Ovary (tissue), 10 donors: ENCODE results near the gene C16orf95. TPM values are rescaled to one million over a fixed set of nuclear protein-coding genes. Genes with fewer than 3 reads are reported as not detected.
A peak's percentile ranks its signal among the peaks of the same experiment; 100 is the strongest.

Source experiments
- DNase-seq, 5 donors: peaks; one replicate each; pipeline ENCODE4 v3.0.0-alpha.2; 2019 to 2020
- H3K27ac ChIP-seq, 2 donors: fragments of 200-600 bp; one replicate each; pipeline versions ENCODE4 v1.5.1 to v1.8.0; 2019 to 2022
- H3K27me3 ChIP-seq: fragments of 200-600 bp; one replicate; pipeline ENCODE4 v1.8.0; 2022
- H3K36me3 ChIP-seq: fragments of 200-600 bp; sonication (generic); one replicate; pipeline ENCODE4 v1.5.1; 2019
- H3K4me1 ChIP-seq: one replicate; pipeline ENCODE4 v1.8.1; 2013; ENCODE audit warnings: mild to moderate bottlenecking, moderate library complexity; ENCODE audit not compliant: insufficient read depth
- H3K4me3 ChIP-seq: fragments of 200-600 bp; sonication (generic); one replicate; pipeline ENCODE4 v1.5.1; 2017
- H3K9me3 ChIP-seq, 2 donors: fragments of 200-600 bp in 1 of 2; sonication (generic) in 1 of 2; one replicate each; pipeline versions ENCODE4 v1.5.1 to v1.8.1; 2013 to 2019; ENCODE audit warnings: mild to moderate bottlenecking in 1 of 2, moderate library complexity in 1 of 2
- EP300 ChIP-seq: sonication (generic); formaldehyde crosslinking; IDR thresholded peaks from one replicate; pipeline ENCODE4 v1.6.1; 2017; ENCODE audit warnings: antibody characterized with exemption
- POLR2A ChIP-seq: fragments of 450-650 bp; IDR thresholded peaks from one replicate; pipeline ENCODE4 v1.6.1; 2017; ENCODE audit warnings: antibody characterized with exemption, mild to moderate bottlenecking, moderate library complexity
- WGBS, 3 donors: extraction: QIAGEN DNeasy Blood & Tissue Kit in 1 of 3; methylation state at CpG; one replicate each; pipeline versions ENCODE4 v1.1.5 to v1.1.7; 2013 to 2017; 5-methylcytosine and 5-hydroxymethylcytosine counted together
- intact Hi-C, 4 donors: fragments of 100-400 bp; cut with DNase I; formaldehyde crosslinking; loops; one replicate each; pipeline versions ENCODE4 v1.11.0 to v1.15.1; 2022 to 2023
- long read RNA-seq, 3 donors: library from polyadenylated mRNA in 2 of 3; unstranded in 2 of 3; transcript quantifications; one replicate each; pipeline ENCODE4 v2.0.0 and lab custom pipeline, GENCODE V29; 2021 to 2026
- polyA plus RNA-seq, 2 donors: library from polyadenylated mRNA; stranded (reverse); fragments of 200-250 nt in 1 of 2; fragments of 350-450 nt in 1 of 2; fragmentation: Illumina TruSeq in 1 of 2; extraction: RNeasy Lipid Tissue Mini Kit (QIAGEN cat#74804) in 1 of 2; gene quantifications; one replicate each; pipeline ENCODE4 v1.2.3, GENCODE V29; 2013 to 2014
- total RNA-seq, 7 donors: library from RNA; depleted of rRNA in 2 of 7; stranded (reverse); fragments of >200 nt in 2 of 7; fragmentation: NEBNext Ultra II Directional in 3 of 7; extraction: Animal tissue kit (Norgen Biotek cat#: 25700) in 3 of 7; gene quantifications; one replicate each; pipeline versions ENCODE4 v1.1.0 to v1.2.4, GENCODE V29; 2016 to 2023
- TF ChIP-seq, protein P1 (sequence below), 3 donors: fragments of 450-650 bp in 2 of 3; fragments of 200-600 bp in 1 of 3; IDR thresholded peaks; one replicate each; pipeline versions ENCODE4 v1.5.1 to v1.8.0; 2016 to 2022; ENCODE audit warnings: antibody characterized with exemption in 3 of 3, mild to moderate bottlenecking in 1 of 3
- donor health status: DM: no; HTN: no; CAD: no; lungs with moderate emphysema.
- donor health status: DM: no; HTN: no; CAD: no.
- donor health status: Bipolar disorder and iron deficiency.
- donor health status: DM: yes; HTN: yes; CAD: no.
- donor health status: DM: no; HTN: no; CAD: no.
- donor health status: DM: yes; HTN: yes; CAD: no.

The C16orf95 gene
- 1 to 10 TPM; 1.0 to 6.1 (median 2.8) TPM for total RNA-seq
- 1 to 10 TPM; 1.6 to 2.7 TPM for polyA plus RNA-seq
- long read RNA-seq, donor 1, partial matches to known transcripts, result 0 of 3 reads
- long read RNA-seq, donor 1, other reads (novel, unspliced or antisense), result 2 of 3 reads
- long read RNA-seq, donor 2, transcript C16orf95-206 (5 exons, 974 nt), result major isoform, 8 of 16 reads
- long read RNA-seq, donor 2, transcript C16orf95-201 (5 exons, 953 nt), result minor isoform, 7 of 16 reads
- long read RNA-seq, donor 2, partial matches to known transcripts, result 0 of 16 reads
- long read RNA-seq, donor 2, other reads (novel, unspliced or antisense), result 0 of 16 reads
- long read RNA-seq, donor 3, result 0 reads

DNA sequence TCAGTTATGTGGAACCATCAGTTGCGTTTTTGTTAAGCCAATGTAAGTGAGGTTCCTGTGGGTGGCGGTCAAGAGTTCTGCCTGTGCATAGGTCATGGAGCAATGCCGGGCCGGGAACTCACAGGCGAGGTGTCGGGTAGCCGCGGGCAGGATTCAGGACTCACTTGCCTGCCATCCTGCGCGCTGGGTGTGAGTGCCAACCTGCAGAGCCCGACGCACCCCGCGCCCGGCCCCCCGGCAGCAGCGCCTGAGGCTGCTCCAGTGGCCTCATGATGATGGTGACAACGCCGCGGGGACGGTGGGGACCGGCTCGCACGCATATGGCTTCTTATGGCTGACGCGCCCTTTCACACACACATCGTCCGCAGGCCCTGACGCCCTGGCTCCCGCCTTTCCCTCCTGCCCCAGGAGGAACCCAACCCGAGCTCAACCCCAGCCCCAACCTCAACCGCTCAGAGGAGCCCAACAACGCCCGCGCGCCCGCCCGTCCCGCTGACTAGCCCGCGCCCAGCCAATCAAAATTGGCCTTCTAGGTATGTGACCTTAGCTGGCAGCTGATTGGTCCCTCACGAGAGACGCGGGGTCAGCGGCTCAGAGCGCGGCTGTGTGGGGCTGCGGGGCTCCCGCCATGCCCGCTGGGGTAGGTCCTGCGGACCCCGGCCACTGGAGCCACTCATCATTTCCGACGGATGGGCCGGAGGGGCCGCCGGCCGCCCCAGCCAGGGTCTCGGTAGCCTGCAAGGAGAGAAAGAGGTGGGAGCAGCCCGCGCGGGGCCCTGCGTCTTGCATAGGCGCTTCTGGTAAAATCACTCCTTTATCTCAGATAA lies at the start of gene C16orf95:
Gene C16orf95, minus strand, starts transcription at position 470 of the 827 bp plus-strand sequence. Its CDS starts 150 bp downstream, at position 320.
- H3K9me3 ChIP-seq, result no peaks in the 10 kb centered on the region
- H3K27ac ChIP-seq, result peak within 1 kb of the TSS; percentile 87 to 88
- H3K4me3 ChIP-seq, result peak within 1 kb of the TSS; percentile 87
- peak; percentile 95 to 98 (median 98) for DNase-seq
- H3K4me1 ChIP-seq, result no peaks in the 10 kb centered on the region
- TF ChIP-seq POLR2A, result peak; percentile 96
- TF ChIP-seq EP300, result no peak
- TF ChIP-seq, protein P1, sequence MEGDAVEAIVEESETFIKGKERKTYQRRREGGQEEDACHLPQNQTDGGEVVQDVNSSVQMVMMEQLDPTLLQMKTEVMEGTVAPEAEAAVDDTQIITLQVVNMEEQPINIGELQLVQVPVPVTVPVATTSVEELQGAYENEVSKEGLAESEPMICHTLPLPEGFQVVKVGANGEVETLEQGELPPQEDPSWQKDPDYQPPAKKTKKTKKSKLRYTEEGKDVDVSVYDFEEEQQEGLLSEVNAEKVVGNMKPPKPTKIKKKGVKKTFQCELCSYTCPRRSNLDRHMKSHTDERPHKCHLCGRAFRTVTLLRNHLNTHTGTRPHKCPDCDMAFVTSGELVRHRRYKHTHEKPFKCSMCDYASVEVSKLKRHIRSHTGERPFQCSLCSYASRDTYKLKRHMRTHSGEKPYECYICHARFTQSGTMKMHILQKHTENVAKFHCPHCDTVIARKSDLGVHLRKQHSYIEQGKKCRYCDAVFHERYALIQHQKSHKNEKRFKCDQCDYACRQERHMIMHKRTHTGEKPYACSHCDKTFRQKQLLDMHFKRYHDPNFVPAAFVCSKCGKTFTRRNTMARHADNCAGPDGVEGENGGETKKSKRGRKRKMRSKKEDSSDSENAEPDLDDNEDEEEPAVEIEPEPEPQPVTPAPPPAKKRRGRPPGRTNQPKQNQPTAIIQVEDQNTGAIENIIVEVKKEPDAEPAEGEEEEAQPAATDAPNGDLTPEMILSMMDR (IDR thresholded peaks at IDR 0.05), result peak; percentile 39 to 75 (median 60)
- no peaks in the 10 kb centered on the region for H3K36me3 ChIP-seq
- no peaks in the 10 kb centered on the region for H3K27me3 ChIP-seq
- WGBS, 3 donors, result 1% methylated on average over 47 to 64 of the region's 64 CpGs
- intact Hi-C loops, result loop anchor here in 1 of 4 donors (5.0 kb wide), 1 partner anchor 75 kb away; the partner anchor contains the start of gene MAP1LC3B

GRCh38 chr16:87366930-87367329 lies 49.7 kb upstream of the C16orf95 start:
- DNase-seq, result no peak
- intact Hi-C loops, result no loop called here
- peaks cover 16% of the 10 kb centered on the region for H3K4me1 ChIP-seq
- H3K27ac ChIP-seq, result no peak overlapping the region
- H3K4me3 ChIP-seq, result no peak overlapping the region
- no peaks in the 10 kb centered on the region for H3K36me3 ChIP-seq
- H3K9me3 ChIP-seq, result no peaks in the 10 kb centered on the region
- 52 to 62% (median 52%) methylated on average over 1 of the region's 1 CpG for WGBS, 3 donors
- no peak for TF ChIP-seq EP300
- no peak for TF ChIP-seq POLR2A
- TF ChIP-seq, protein P1 (IDR thresholded peaks at IDR 0.05), result no peak
- no peaks in the 10 kb centered on the region for H3K27me3 ChIP-seq

GRCh38 chr16:87366288-87366687 lies 49.1 kb upstream of the C16orf95 start:
- intact Hi-C loops, result no loop called here
- TF ChIP-seq, protein P1 (IDR thresholded peaks at IDR 0.05), result no peak
- TF ChIP-seq POLR2A, result no peak
- 79 to 83% (median 79%) methylated on average over 4 of the region's 4 CpGs for WGBS, 3 donors
- Histone ChIP-seq H3K27me3 (no peaks in the 10 kb centered on the region), H3K27ac (no peak overlapping the region), H3K9me3 (no peaks in the 10 kb centered on the region), H3K4me1 (peaks cover 16% of the 10 kb centered on the region), H3K36me3 (no peaks in the 10 kb centered on the region), H3K4me3 (no peak overlapping the region)
- no peak for DNase-seq

DNA sequence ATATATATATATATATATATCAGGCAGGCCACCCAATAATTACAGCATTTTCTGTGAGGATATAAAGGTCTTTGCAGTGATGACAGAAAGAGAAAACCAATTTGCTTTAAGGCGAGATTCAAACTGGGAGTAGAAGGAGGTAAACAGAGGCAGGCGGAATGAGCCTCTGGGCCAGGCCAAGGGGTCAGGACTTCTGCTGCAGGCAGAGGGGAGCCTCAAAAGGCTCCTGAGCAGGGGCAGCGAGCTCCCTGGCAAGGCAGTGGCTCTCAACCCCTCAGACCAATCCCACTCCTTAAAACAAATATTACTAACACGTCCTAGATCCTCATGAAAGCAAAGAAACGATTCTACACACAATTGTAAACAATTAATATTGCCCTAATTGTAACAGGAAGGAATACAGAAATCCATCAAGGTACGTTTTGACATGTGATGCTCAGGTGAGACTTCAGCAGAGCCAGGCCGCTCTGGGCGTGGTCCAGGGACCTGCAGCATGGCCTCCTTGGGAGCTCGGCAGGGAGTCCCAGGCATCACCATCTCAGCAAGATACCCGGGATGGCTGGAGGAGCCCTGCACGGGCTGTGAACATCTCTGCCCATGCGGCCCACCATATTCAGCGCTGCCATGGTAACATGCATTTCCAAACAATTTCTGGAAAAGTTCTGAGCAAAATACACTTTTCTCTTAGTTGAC lies 48.0 kb upstream of the C16orf95 start:
- 85 to 90% (median 89%) methylated on average over 13 of the region's 13 CpGs for WGBS, 3 donors
- Histone ChIP-seq H3K4me3 (no peak overlapping the region), H3K36me3 (no peaks in the 10 kb centered on the region), H3K27ac (no peak overlapping the region), H3K4me1 (peaks cover 16% of the 10 kb centered on the region), H3K9me3 (no peaks in the 10 kb centered on the region), H3K27me3 (no peaks in the 10 kb centered on the region)
- no peak for DNase-seq
- intact Hi-C loops, result no loop called here
- TF ChIP-seq, protein P1 (IDR thresholded peaks at IDR 0.05), result no peak
- TF ChIP-seq POLR2A (no peak), EP300 (no peak)
